Activated CD8-positive, alpha-beta memory T cell treated with anti-CD3 and anti-CD28 coated beads, Interleukin-2, amount 50 U/mL, for 24 hours (primary cell): ENCODE data around the gene ITGA5.

Experiments
- DNase-seq: peaks from one replicate; pipeline ENCODE4 v3.0.0-alpha.2; 2020; ENCODE audit errors: extremely low read depth

Gene ITGA5

GRCh38 chr12:54389134-54389508, 29.9 kb downstream of the ITGA5 start:
- no peak for DNase-seq

GRCh38 chr12:54388237-54389133, 30.6 kb downstream of the ITGA5 start:
- DNase-seq = no peak

GRCh38 chr12:54387114-54387467, 32.0 kb downstream of the ITGA5 start:
- no peak for DNase-seq

GRCh38 chr12:54386403-54387113, 32.5 kb downstream of the ITGA5 start:
- no peak for DNase-seq

GRCh38 chr12:54385251-54385914, 33.7 kb downstream of the ITGA5 start:
- DNase-seq = no peak

- no peak for DNase-seq
Measured at GRCh38 chr12:54384591-54385041, 34.5 kb downstream of the ITGA5 start, which contains the start of gene ZNF385A. TSS of gene ZNF385A (minus strand) at chr12:54384733. CDS start at chr12:54384514, 219 bp downstream.

- no peak for DNase-seq
Measured at GRCh38 chr12:54383041-54383609, 35.9 kb downstream of the ITGA5 start.

GRCh38 chr12:54381136-54381535, 37.9 kb downstream of the ITGA5 start:
- no peak for DNase-seq

GRCh38 chr12:54379398-54380201, 39.5 kb downstream of the ITGA5 start:
- DNase-seq = peak; percentile 68

GRCh38 chr12:54378796-54379397, 40.2 kb downstream of the ITGA5 start:
- DNase-seq = no peak

- no peak for DNase-seq
Measured at GRCh38 chr12:54377797-54378515, 41.1 kb downstream of the ITGA5 start.

GRCh38 chr12:54377007-54377406, 42.1 kb downstream of the ITGA5 start:
- no peak for DNase-seq

GRCh38 chr12:54376596-54376995, 42.5 kb downstream of the ITGA5 start:
- DNase-seq = no peak

GRCh38 chr12:54375259-54375579, 43.8 kb downstream of the ITGA5 start:
- no peak for DNase-seq

- no peak for DNase-seq
Measured at GRCh38 chr12:54374562-54375258, 44.4 kb downstream of the ITGA5 start.

- no peak for DNase-seq
Measured at GRCh38 chr12:54373649-54374561, 45.2 kb downstream of the ITGA5 start.

- no peak for DNase-seq
Measured at GRCh38 chr12:54372113-54372806, 46.8 kb downstream of the ITGA5 start.
